Astrocyte of the hippocampus (primary cell): ENCODE data around the gene DYRK2.

Experiments used
- DNase-seq: peaks from one replicate; pipeline ENCODE4 v3.0.0; 2011; ENCODE audit warnings: low read depth, low spot score

DYRK2 gene

GRCh38 chr12:67648521-67649260 is at the start of gene DYRK2:
DYRK2 (plus strand) TSS chr12:67648745; CDS start chr12:67649134, 389 bp downstream.
- DNase-seq = peak; percentile 96

GRCh38 chr12:67599691-67600090 is 48.9 kb upstream of the DYRK2 start:
- DNase-seq = no peak

- no peak for DNase-seq
Measured at GRCh38 chr12:67601126-67601525, 47.4 kb upstream of the DYRK2 start.

- DNase-seq = no peak
Measured at GRCh38 chr12:67609226-67609870, 39.2 kb upstream of the DYRK2 start.

GRCh38 chr12:67613040-67613439 is 35.5 kb upstream of the DYRK2 start:
- no peak for DNase-seq

- peak; percentile 26 for DNase-seq
Measured at GRCh38 chr12:67617629-67618028, 30.9 kb upstream of the DYRK2 start.

GRCh38 chr12:67618303-67618702 is 30.2 kb upstream of the DYRK2 start:
- no peak for DNase-seq

- DNase-seq = no peak
Measured at GRCh38 chr12:67621112-67621511, 27.4 kb upstream of the DYRK2 start.

GRCh38 chr12:67621926-67622325 is 26.6 kb upstream of the DYRK2 start:
- no peak for DNase-seq

GRCh38 chr12:67623259-67623658 is 25.3 kb upstream of the DYRK2 start:
- DNase-seq = no peak

- DNase-seq = no peak
Measured at GRCh38 chr12:67624355-67624754, 24.2 kb upstream of the DYRK2 start.

- DNase-seq = peak; percentile 66
Measured at GRCh38 chr12:67625004-67625403, 23.5 kb upstream of the DYRK2 start.

GRCh38 chr12:67626156-67626555 is 22.4 kb upstream of the DYRK2 start:
- DNase-seq = no peak

- DNase-seq = peak; percentile 21
Measured at GRCh38 chr12:67630373-67631088, 18.0 kb upstream of the DYRK2 start.

GRCh38 chr12:67632005-67632404 is 16.5 kb upstream of the DYRK2 start:
- DNase-seq = no peak

- no peak for DNase-seq
Measured at GRCh38 chr12:67633024-67633610, 15.4 kb upstream of the DYRK2 start.

- no peak for DNase-seq
Measured at GRCh38 chr12:67633708-67634107, 14.8 kb upstream of the DYRK2 start.

GRCh38 chr12:67634303-67634761 is 14.2 kb upstream of the DYRK2 start:
- DNase-seq = no peak

GRCh38 chr12:67637718-67638117 is 10.8 kb upstream of the DYRK2 start:
- no peak for DNase-seq

GRCh38 chr12:67638694-67639093 is 9.9 kb upstream of the DYRK2 start:
- no peak for DNase-seq

GRCh38 chr12:67640863-67641262 is 7.7 kb upstream of the DYRK2 start:
- DNase-seq = no peak

- no peak for DNase-seq
Measured at GRCh38 chr12:67645126-67645525, 3.4 kb upstream of the DYRK2 start.
